ENCODE data around the gene NLRC5.

The NLRC5 gene

GRCh38 chr16:57025941-57026777, 36.8 kb downstream of the NLRC5 start:
- no peak for DNase-seq

GRCh38 chr16:57026778-57027062, 37.4 kb downstream of the NLRC5 start:
- DNase-seq: no peak

GRCh38 chr16:57027067-57027466, 37.7 kb downstream of the NLRC5 start:
- no peak for DNase-seq

- no peak for DNase-seq
Observed at GRCh38 chr16:57028086-57028485, 38.7 kb downstream of the NLRC5 start.

- no peak for DNase-seq
Observed at GRCh38 chr16:57029161-57030160, 40.1 kb downstream of the NLRC5 start.

GRCh38 chr16:57030346-57030902, 41.1 kb downstream of the NLRC5 start:
- no peak for DNase-seq

- DNase-seq: no peak
Observed at GRCh38 chr16:57031156-57031555, 41.8 kb downstream of the NLRC5 start.

GRCh38 chr16:57032346-57032745, 43.0 kb downstream of the NLRC5 start:
- no peak for DNase-seq

- DNase-seq: no peak
Observed at GRCh38 chr16:57032931-57033330, 43.6 kb downstream of the NLRC5 start.

GRCh38 chr16:57036315-57036714, 47.0 kb downstream of the NLRC5 start:
- DNase-seq: no peak

GRCh38 chr16:57036945-57037344, 47.6 kb downstream of the NLRC5 start:
- DNase-seq: no peak

GRCh38 chr16:57038166-57038565, 48.8 kb downstream of the NLRC5 start:
- no peak for DNase-seq

GRCh38 chr16:57039148-57039812, 49.9 kb downstream of the NLRC5 start:
- no peak for DNase-seq

GRCh38 chr16:57041182-57042156, 52.1 kb downstream of the NLRC5 start:
- DNase-seq: no peak

GRCh38 chr16:57042157-57043111, 53.1 kb downstream of the NLRC5 start:
- DNase-seq: no peak

- DNase-seq: no peak
Observed at GRCh38 chr16:57043248-57043647, 53.9 kb downstream of the NLRC5 start.

GRCh38 chr16:57044931-57045693, 55.8 kb downstream of the NLRC5 start:
- no peak for DNase-seq

GRCh38 chr16:57045694-57046381, 56.5 kb downstream of the NLRC5 start:
- DNase-seq: no peak

- no peak for DNase-seq
Observed at GRCh38 chr16:57048095-57048494, 58.7 kb downstream of the NLRC5 start.

Measured in NCI-H2171 (cell line).